SK-N-SH treated with all-trans-retinoic acid at 6 μM for 48 hours (cell line): Measurements from ENCODE around the gene MAPK12.
"Not testable (repeated sequence)": the region's sequence is repeated elsewhere in the genome, so short reads cannot be mapped to it uniquely, and the experiment has no call there.

ENCODE experiments used
- ATAC-seq: fragments of 200-7000 bp; cut with Tn5 transposase; 3 replicates; pipeline ENCODE4 v1.9.1; 2020; ENCODE audit warnings: mild to moderate bottlenecking, moderate library complexity
- ARNTL ChIP-seq: fragments of 450-650 bp; formaldehyde crosslinking; IDR thresholded peaks from 2 replicates; pipeline ENCODE4 v1.5.0; 2020; ENCODE audit warnings: low read depth, mild to moderate bottlenecking, moderate library complexity, borderline replicate concordance
- BACH2 ChIP-seq: fragments of 250-450 bp; sonication (Bioruptor Pico); IDR thresholded peaks from 2 replicates; pipeline ENCODE4 v1.9.0; 2021; ENCODE audit warnings: mild to moderate bottlenecking, borderline replicate concordance
- ESRRG ChIP-seq: fragments of 250-450 bp; sonication (Bioruptor Pico); IDR thresholded peaks from 2 replicates; pipeline ENCODE4 v1.6.1; 2021; ENCODE audit warnings: mild to moderate bottlenecking
- GLIS3 ChIP-seq: fragments of 250-450 bp; sonication (Bioruptor Pico); IDR thresholded peaks from 2 replicates; pipeline ENCODE4 v1.5.0; 2020; ENCODE audit warnings: mild to moderate bottlenecking, moderate library complexity
- ISL1 ChIP-seq: fragments of 250-450 bp; sonication (Bioruptor Pico); IDR thresholded peaks from 2 replicates; pipeline ENCODE4 v2.1.2; 2022; ENCODE audit warnings: mild to moderate bottlenecking, moderate library complexity
- PPARA ChIP-seq: fragments of 250-450 bp; sonication (Bioruptor Pico); IDR thresholded peaks from 2 replicates; pipeline ENCODE4 v1.5.0; 2020; ENCODE audit warnings: mild to moderate bottlenecking, borderline replicate concordance
- RARB ChIP-seq: fragments of 250-450 bp; sonication (Bioruptor Pico); IDR thresholded peaks from 2 replicates; pipeline ENCODE4 v1.8.0; 2021; ENCODE audit warnings: mild to moderate bottlenecking, moderate library complexity
- SNAI2 ChIP-seq: fragments of 250-450 bp; sonication (Bioruptor Pico); IDR thresholded peaks from 2 replicates; pipeline ENCODE4 v1.5.0; 2020; ENCODE audit warnings: mild to moderate bottlenecking, moderate library complexity
- TCF4 ChIP-seq: fragments of 250-450 bp; sonication (Bioruptor Pico); IDR thresholded peaks from 2 replicates; pipeline ENCODE4 v1.8.0; 2021; ENCODE audit warnings: mild to moderate bottlenecking, moderate library complexity, borderline replicate concordance
- TOX ChIP-seq: fragments of 250-450 bp; sonication (Bioruptor Pico); IDR thresholded peaks from 2 replicates; pipeline ENCODE4 v1.8.0; 2021; ENCODE audit warnings: mild to moderate bottlenecking, moderate library complexity, borderline replicate concordance
- ZC3H10 ChIP-seq: fragments of 250-450 bp; sonication (Bioruptor Pico); IDR thresholded peaks from 2 replicates; pipeline ENCODE4 v1.5.1; 2021; ENCODE audit warnings: mild to moderate bottlenecking, moderate library complexity
- ZFP3 ChIP-seq: fragments of 250-450 bp; sonication (Bioruptor Pico); IDR thresholded peaks from 2 replicates; pipeline ENCODE4 v1.5.0; 2020; ENCODE audit warnings: mild to moderate bottlenecking, moderate library complexity
- ZFP30 ChIP-seq: fragments of 450-650 bp; formaldehyde crosslinking; IDR thresholded peaks from 2 replicates; pipeline ENCODE4 v1.5.0; 2022; ENCODE audit warnings: mild to moderate bottlenecking, moderate library complexity
- ZNF565 ChIP-seq: fragments of 450-650 bp; formaldehyde crosslinking; conservative IDR thresholded peaks from 2 replicates; pipeline ENCODE4 v1.5.0; 2020; ENCODE audit warnings: low read depth, mild to moderate bottlenecking, moderate library complexity
- ZNF70 ChIP-seq: fragments of 450-650 bp; formaldehyde crosslinking; IDR thresholded peaks from 2 replicates; pipeline ENCODE4 v1.5.0; 2020; ENCODE audit warnings: mild to moderate bottlenecking, moderate library complexity
- ZNF8 ChIP-seq: fragments of 450-650 bp; formaldehyde crosslinking; IDR thresholded peaks from 2 replicates; pipeline ENCODE4 v1.5.0; 2020; ENCODE audit warnings: mild to moderate bottlenecking, moderate library complexity
- TF ChIP-seq, protein P1 (sequence below): fragments of 250-450 bp; sonication (Bioruptor Pico); IDR thresholded peaks from 2 replicates; pipeline ENCODE4 v1.8.0; 2021; ENCODE audit warnings: low read depth, mild to moderate bottlenecking, moderate library complexity, borderline replicate concordance
- TF ChIP-seq, protein P2 (sequence below): fragments of 250-450 bp; sonication (Bioruptor Pico); IDR thresholded peaks from 2 replicates; pipeline ENCODE4 v1.5.1; 2021; ENCODE audit warnings: mild to moderate bottlenecking, moderate library complexity
- TF ChIP-seq, protein P3 (sequence below): fragments of 250-450 bp; sonication (Bioruptor Pico); IDR thresholded peaks from 2 replicates; pipeline ENCODE4 v1.8.0; 2020; ENCODE audit warnings: mild to moderate bottlenecking, moderate library complexity, borderline replicate concordance
- TF ChIP-seq, protein P4 (sequence below): fragments of 250-450 bp; sonication (Bioruptor Pico); IDR thresholded peaks from 2 replicates; pipeline ENCODE4 v1.5.0; 2020; ENCODE audit warnings: mild to moderate bottlenecking, moderate library complexity

Gene MAPK12

DNA sequence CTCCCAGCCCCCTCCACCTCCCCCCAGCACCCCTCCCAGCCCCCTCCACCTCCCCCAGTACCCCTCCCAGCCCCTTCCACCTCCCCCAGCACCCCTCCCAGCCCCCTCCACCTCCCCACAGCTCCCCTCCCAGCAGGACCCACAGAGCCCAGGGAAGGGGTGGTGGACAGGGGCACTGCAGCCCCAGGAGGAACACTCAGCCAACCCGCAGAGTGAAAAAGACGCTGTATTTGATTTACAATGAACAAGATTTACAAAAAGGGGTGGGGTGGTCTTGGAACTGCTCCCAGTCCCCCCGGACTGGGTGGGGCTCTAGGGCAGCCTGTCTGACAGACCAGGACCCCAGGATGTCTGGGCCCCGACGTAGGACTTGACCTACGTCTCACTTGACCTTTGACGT, 13.3 kb upstream of the MAPK12 start:
- no peak for ATAC-seq
- no peak for TF ChIP-seq ZFP3 (CRISPR knock-in tag)
- TF ChIP-seq ARNTL = no peak
- no peak for TF ChIP-seq ZFP30 (CRISPR knock-in tag)
- TF ChIP-seq GLIS3 = no peak
- TF ChIP-seq, protein P1, sequence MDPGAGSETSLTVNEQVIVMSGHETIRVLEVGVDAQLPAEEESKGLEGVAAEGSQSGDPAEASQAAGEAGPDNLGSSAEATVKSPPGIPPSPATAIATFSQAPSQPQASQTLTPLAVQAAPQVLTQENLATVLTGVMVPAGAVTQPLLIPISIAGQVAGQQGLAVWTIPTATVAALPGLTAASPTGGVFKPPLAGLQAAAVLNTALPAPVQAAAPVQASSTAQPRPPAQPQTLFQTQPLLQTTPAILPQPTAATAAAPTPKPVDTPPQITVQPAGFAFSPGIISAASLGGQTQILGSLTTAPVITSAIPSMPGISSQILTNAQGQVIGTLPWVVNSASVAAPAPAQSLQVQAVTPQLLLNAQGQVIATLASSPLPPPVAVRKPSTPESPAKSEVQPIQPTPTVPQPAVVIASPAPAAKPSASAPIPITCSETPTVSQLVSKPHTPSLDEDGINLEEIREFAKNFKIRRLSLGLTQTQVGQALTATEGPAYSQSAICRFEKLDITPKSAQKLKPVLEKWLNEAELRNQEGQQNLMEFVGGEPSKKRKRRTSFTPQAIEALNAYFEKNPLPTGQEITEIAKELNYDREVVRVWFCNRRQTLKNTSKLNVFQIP (CRISPR knock-in tag) = no peak
- TF ChIP-seq TCF4 (CRISPR knock-in tag) = no peak
- no peak for TF ChIP-seq ZNF8 (CRISPR knock-in tag)
- no peak for TF ChIP-seq ESRRG
- TF ChIP-seq, protein P2, sequence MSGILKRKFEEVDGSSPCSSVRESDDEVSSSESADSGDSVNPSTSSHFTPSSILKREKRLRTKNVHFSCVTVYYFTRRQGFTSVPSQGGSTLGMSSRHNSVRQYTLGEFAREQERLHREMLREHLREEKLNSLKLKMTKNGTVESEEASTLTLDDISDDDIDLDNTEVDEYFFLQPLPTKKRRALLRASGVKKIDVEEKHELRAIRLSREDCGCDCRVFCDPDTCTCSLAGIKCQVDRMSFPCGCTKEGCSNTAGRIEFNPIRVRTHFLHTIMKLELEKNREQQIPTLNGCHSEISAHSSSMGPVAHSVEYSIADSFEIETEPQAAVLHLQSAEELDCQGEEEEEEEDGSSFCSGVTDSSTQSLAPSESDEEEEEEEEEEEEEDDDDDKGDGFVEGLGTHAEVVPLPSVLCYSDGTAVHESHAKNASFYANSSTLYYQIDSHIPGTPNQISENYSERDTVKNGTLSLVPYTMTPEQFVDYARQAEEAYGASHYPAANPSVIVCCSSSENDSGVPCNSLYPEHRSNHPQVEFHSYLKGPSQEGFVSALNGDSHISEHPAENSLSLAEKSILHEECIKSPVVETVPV (CRISPR knock-in tag) = no peak
- no peak for TF ChIP-seq RARB (CRISPR knock-in tag)
- TF ChIP-seq BACH2 (CRISPR knock-in tag) = no peak
- TF ChIP-seq ZC3H10 (CRISPR knock-in tag) = no peak
- TF ChIP-seq, protein P3, sequence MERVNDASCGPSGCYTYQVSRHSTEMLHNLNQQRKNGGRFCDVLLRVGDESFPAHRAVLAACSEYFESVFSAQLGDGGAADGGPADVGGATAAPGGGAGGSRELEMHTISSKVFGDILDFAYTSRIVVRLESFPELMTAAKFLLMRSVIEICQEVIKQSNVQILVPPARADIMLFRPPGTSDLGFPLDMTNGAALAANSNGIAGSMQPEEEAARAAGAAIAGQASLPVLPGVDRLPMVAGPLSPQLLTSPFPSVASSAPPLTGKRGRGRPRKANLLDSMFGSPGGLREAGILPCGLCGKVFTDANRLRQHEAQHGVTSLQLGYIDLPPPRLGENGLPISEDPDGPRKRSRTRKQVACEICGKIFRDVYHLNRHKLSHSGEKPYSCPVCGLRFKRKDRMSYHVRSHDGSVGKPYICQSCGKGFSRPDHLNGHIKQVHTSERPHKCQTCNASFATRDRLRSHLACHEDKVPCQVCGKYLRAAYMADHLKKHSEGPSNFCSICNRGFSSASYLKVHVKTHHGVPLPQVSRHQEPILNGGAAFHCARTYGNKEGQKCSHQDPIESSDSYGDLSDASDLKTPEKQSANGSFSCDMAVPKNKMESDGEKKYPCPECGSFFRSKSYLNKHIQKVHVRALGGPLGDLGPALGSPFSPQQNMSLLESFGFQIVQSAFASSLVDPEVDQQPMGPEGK (CRISPR knock-in tag) = no peak
- no peak for TF ChIP-seq ISL1

DNA sequence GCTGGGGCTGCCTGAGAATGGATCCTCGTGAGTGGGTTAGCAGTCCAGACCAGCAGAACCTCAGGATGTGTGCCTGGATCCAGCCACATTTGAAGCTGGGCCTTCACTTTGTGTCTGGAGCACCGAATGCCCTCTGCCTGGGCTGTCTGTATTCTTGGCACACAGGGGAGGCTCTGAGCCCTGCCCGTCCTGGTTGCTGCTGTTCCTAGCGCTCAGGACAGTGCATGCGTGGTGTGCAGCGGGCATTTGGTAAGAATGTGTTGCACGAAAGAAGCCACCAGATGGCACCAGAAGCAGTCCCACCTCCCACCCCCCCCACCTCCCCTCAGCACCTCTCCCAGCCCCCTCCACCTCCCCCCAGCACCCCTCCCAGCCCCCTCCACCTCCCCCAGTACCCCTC, 12.8 kb upstream of the MAPK12 start:
- peak; percentile 18 for ATAC-seq
- TF ChIP-seq ARNTL = no peak
- no peak for TF ChIP-seq PPARA (CRISPR knock-in tag)
- TF ChIP-seq, protein P4, sequence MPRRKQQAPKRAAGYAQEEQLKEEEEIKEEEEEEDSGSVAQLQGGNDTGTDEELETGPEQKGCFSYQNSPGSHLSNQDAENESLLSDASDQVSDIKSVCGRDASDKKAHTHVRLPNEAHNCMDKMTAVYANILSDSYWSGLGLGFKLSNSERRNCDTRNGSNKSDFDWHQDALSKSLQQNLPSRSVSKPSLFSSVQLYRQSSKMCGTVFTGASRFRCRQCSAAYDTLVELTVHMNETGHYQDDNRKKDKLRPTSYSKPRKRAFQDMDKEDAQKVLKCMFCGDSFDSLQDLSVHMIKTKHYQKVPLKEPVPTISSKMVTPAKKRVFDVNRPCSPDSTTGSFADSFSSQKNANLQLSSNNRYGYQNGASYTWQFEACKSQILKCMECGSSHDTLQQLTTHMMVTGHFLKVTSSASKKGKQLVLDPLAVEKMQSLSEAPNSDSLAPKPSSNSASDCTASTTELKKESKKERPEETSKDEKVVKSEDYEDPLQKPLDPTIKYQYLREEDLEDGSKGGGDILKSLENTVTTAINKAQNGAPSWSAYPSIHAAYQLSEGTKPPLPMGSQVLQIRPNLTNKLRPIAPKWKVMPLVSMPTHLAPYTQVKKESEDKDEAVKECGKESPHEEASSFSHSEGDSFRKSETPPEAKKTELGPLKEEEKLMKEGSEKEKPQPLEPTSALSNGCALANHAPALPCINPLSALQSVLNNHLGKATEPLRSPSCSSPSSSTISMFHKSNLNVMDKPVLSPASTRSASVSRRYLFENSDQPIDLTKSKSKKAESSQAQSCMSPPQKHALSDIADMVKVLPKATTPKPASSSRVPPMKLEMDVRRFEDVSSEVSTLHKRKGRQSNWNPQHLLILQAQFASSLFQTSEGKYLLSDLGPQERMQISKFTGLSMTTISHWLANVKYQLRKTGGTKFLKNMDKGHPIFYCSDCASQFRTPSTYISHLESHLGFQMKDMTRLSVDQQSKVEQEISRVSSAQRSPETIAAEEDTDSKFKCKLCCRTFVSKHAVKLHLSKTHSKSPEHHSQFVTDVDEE (CRISPR knock-in tag) = no peak
- TF ChIP-seq, protein P1 (CRISPR knock-in tag) = no peak
- no peak for TF ChIP-seq ZFP30 (CRISPR knock-in tag)
- no peak for TF ChIP-seq SNAI2 (CRISPR knock-in tag)
- no peak for TF ChIP-seq ZFP3 (CRISPR knock-in tag)
- TF ChIP-seq TOX (CRISPR knock-in tag) = no peak
- no peak for TF ChIP-seq ZC3H10 (CRISPR knock-in tag)
- TF ChIP-seq, protein P3 (CRISPR knock-in tag) = no peak
- TF ChIP-seq ZNF8 (CRISPR knock-in tag) = no peak
- TF ChIP-seq RARB (CRISPR knock-in tag) = no peak
- no peak for TF ChIP-seq BACH2 (CRISPR knock-in tag)
- TF ChIP-seq ZNF565 (CRISPR knock-in tag) = no peak
- TF ChIP-seq TCF4 (CRISPR knock-in tag) = no peak
- no peak for TF ChIP-seq GLIS3
- TF ChIP-seq ISL1 = no peak
- no peak for TF ChIP-seq ZNF70
- TF ChIP-seq, protein P2 (CRISPR knock-in tag) = no peak
- TF ChIP-seq, all 23 proteins: peak for 0

DNA sequence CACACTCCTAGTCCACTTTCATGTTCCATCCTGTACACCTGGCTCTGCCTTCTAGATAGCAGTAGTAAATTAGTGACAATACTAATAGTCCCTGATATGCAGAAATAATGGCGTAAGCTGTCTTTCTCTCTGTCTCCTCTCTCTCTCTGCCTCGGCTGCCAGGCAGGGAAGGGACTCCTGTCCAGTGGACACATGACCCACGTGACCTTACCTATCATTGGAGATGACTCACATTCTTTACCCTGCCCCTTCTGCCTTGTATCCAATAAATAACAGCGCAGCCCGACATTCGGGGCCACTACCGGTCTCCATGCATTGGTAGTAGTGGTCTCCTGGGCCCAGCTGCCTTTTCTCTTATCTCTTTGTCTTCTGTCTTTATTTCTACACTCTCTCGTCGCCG, 12.3 kb upstream of the MAPK12 start:
- not testable (repeated sequence) for ATAC-seq

DNA sequence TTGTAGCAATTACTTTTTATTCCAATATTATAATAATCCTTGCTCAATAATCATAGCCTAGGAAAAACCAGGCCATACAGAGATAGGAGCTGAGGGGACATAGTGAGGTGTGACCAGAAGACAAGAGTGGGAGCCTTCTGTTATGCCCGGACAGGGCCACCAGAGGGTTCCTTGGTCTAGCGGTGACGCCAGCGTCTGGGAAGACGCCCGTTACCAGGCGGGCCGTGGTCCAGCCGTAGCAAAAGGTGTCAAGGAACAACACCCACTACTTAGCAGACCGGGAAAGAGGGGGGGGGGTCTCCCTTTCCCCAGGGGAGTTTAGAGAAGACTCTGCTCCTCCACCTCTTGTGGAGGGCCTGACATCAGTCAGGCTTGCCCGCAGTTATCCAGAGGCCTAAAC, 11.9 kb upstream of the MAPK12 start:
- not testable (repeated sequence) for ATAC-seq
